GM23338 (cell line): ENCODE measurements around the gene CACNA1D. TPM values are rescaled to one million over a fixed set of nuclear protein-coding genes. Genes with fewer than 3 reads are reported as not detected.

Experiments
- ATAC-seq: fragments of 200-7000 bp; cut with Tn5 transposase; 3 replicates; pipeline ENCODE4 v1.9.1; 2020
- DNase-seq: peaks from one replicate; pipeline ENCODE4 v3.0.0-alpha.2; 2015; ENCODE audit warnings: low spot score
- H2AFZ ChIP-seq: fragments of 200-600 bp; sonication (generic); 2 replicates; pipeline ENCODE4 v1.8.0; 2016; ENCODE audit warnings: antibody characterized with exemption, mild to moderate bottlenecking, moderate library complexity
- H3F3A ChIP-seq: fragments of 200-600 bp; sonication (generic); replicated peaks from 2 replicates; pipeline ENCODE4 v1.8.0; 2017; ENCODE audit warnings: antibody characterized with exemption, mixed run types, low read depth
- H3K27ac ChIP-seq: fragments of 200-600 bp; sonication (generic); 2 replicates; pipeline ENCODE4 v1.6.1; 2016; ENCODE audit warnings: low read depth
- H3K27me3 ChIP-seq: fragments of 200-600 bp; sonication (generic); 2 replicates; pipeline ENCODE4 v1.8.0; 2016; ENCODE audit warnings: mild to moderate bottlenecking, mixed run types, moderate library complexity; ENCODE audit not compliant: insufficient read depth
- H3K36me3 ChIP-seq: fragments of 200-600 bp; sonication (generic); 2 replicates; pipeline ENCODE4 v1.8.0; 2016; ENCODE audit warnings: mild to moderate bottlenecking; ENCODE audit not compliant: insufficient read depth
- H3K4me1 ChIP-seq: fragments of 200-600 bp; sonication (generic); 2 replicates; pipeline ENCODE4 v1.8.0; 2016; ENCODE audit warnings: mild to moderate bottlenecking, moderate library complexity; ENCODE audit not compliant: insufficient read depth
- H3K4me2 ChIP-seq: fragments of 200-600 bp; sonication (generic); 2 replicates; pipeline ENCODE4 v1.7.1; 2017; ENCODE audit warnings: mixed run types
- H3K4me3 ChIP-seq: fragments of 200-600 bp; sonication (generic); 2 replicates; pipeline ENCODE4 v1.6.1; 2016; ENCODE audit warnings: mixed run types
- H3K79me2 ChIP-seq: fragments of 200-600 bp; sonication (generic); replicated peaks from 2 replicates; pipeline ENCODE4 v1.8.0; 2017; ENCODE audit warnings: mild to moderate bottlenecking; ENCODE audit not compliant: insufficient read depth
- H3K9me2 ChIP-seq: fragments of 200-600 bp; sonication (generic); 2 replicates; pipeline ENCODE4 v1.8.0; 2017; ENCODE audit not compliant: insufficient read depth
- H4K20me1 ChIP-seq: fragments of 200-600 bp; sonication (generic); replicated peaks from 2 replicates; pipeline ENCODE4 v1.8.0; 2017; ENCODE audit warnings: mild to moderate bottlenecking; ENCODE audit not compliant: insufficient read depth
- H3K27ac Mint-ChIP-seq: 2 replicates; pipeline ENCODE4 v1.8.0; 2020; ENCODE audit warnings: inconsistent platforms, mild to moderate bottlenecking, moderate library complexity, mixed read lengths
- H3K27me3 Mint-ChIP-seq: 3 replicates; pipeline ENCODE4 v1.8.0; 2022; ENCODE audit warnings: low read depth, mild to moderate bottlenecking, moderate library complexity, mixed read lengths, inconsistent platforms; ENCODE audit not compliant: insufficient read depth, poor library complexity
- H3K36me3 Mint-ChIP-seq: 3 replicates; pipeline ENCODE4 v1.8.0; 2021; ENCODE audit warnings: low read depth, mild to moderate bottlenecking, inconsistent platforms, moderate library complexity, mixed read lengths
- H3K4me1 Mint-ChIP-seq: 3 replicates; pipeline ENCODE4 v1.8.0; 2020; ENCODE audit warnings: mild to moderate bottlenecking, inconsistent platforms, mixed read lengths
- H3K4me3 Mint-ChIP-seq: 3 replicates; pipeline ENCODE4 v1.8.0; 2021; ENCODE audit warnings: moderate library complexity, mild to moderate bottlenecking, inconsistent platforms, mixed read lengths
- H3K9me3 Mint-ChIP-seq: 3 replicates; pipeline ENCODE4 v1.8.0; 2020; ENCODE audit warnings: moderate library complexity, mild to moderate bottlenecking, inconsistent platforms, mixed read lengths
- CREB1 ChIP-seq: fragments of 250-450 bp; sonication (Bioruptor Pico); IDR thresholded peaks from 2 replicates; pipeline ENCODE4 v1.5.0; 2020; ENCODE audit warnings: low read depth, mild to moderate bottlenecking, moderate library complexity
- CTCF ChIP-seq, 2 experiments: fragments of 200-600 bp in 1 of 2; sonication (generic) in 1 of 2; conservative IDR thresholded peaks; 2 replicates each; pipeline versions ENCODE4 v1.5.1 to v1.6.1; 2016 to 2017; ENCODE audit warnings: antibody characterized with exemption in 2 of 2, low read depth in 2 of 2, mild to moderate bottlenecking in 2 of 2, moderate library complexity in 1 of 2
- ETS1 ChIP-seq: IDR thresholded peaks from 2 replicates; pipeline ENCODE4 v1.6.1; 2016; ENCODE audit warnings: antibody characterized with exemption
- EZH2 ChIP-seq: fragments of 200-600 bp; sonication (generic); IDR thresholded peaks from one replicate; pipeline ENCODE4 v1.8.0; 2017; ENCODE audit warnings: antibody characterized with exemption, mild to moderate bottlenecking, low read depth; ENCODE audit not compliant: unreplicated experiment
- EZH2phosphoT487 ChIP-seq: fragments of 200-600 bp; sonication (generic); IDR thresholded peaks from one replicate; pipeline ENCODE4 v1.8.1; 2018; ENCODE audit warnings: antibody characterized with exemption; ENCODE audit not compliant: unreplicated experiment
- JUNB ChIP-seq: IDR thresholded peaks from one replicate; pipeline ENCODE4 v1.6.1; 2016; ENCODE audit warnings: antibody characterized with exemption; ENCODE audit not compliant: unreplicated experiment
- POLR2AphosphoS5 ChIP-seq: IDR thresholded peaks from 2 replicates; pipeline ENCODE4 v1.6.1; 2016; ENCODE audit warnings: antibody characterized with exemption, low read depth
- REST ChIP-seq: IDR thresholded peaks from one replicate; pipeline ENCODE4 v1.6.1; 2018; ENCODE audit warnings: antibody characterized with exemption; ENCODE audit not compliant: unreplicated experiment
- STAT1 ChIP-seq: IDR thresholded peaks from one replicate; pipeline ENCODE4 v1.6.1; 2016; ENCODE audit warnings: antibody characterized with exemption; ENCODE audit not compliant: unreplicated experiment
- ZNF114 ChIP-seq: fragments of 250-450 bp; sonication (Bioruptor Pico); IDR thresholded peaks from 2 replicates; pipeline ENCODE4 v1.5.0; 2020; ENCODE audit warnings: mild to moderate bottlenecking, moderate library complexity
- ZNF331 ChIP-seq: fragments of 250-450 bp; sonication (Bioruptor Pico); IDR thresholded peaks from 2 replicates; pipeline ENCODE4 v1.5.0; 2020; ENCODE audit warnings: low read depth, mild to moderate bottlenecking, moderate library complexity
- ZNF462 ChIP-seq: fragments of 250-450 bp; sonication (Bioruptor Pico); IDR thresholded peaks from 2 replicates; pipeline ENCODE4 v1.5.0; 2020; ENCODE audit warnings: mild to moderate bottlenecking, moderate library complexity
- polyA plus RNA-seq: library from polyadenylated mRNA; unstranded; fragments of >200 nt; fragmentation: Nextera tagmentation; extraction: Ambion mirVana; gene quantifications from 2 replicates; pipeline ENCODE4 v1.2.1, GENCODE V29; 2016
- total RNA-seq: library from RNA; depleted of rRNA; stranded (reverse); fragments of >200 nt; shearing (Covaris generic); gene quantifications from 2 replicates; pipeline ENCODE4 v1.2.3, GENCODE V29; 2014

CACNA1D gene
- total and polyA plus RNA-seq, 2 experiments from 2014 or later: 1.7 to 1.8 TPM

GRCh38 chr3:53775018-53775417 lies 280.6 kb downstream of the CACNA1D start:
- Histone ChIP-seq H3K27me3 (no peaks in the 10 kb centered on the region), H3K4me1 (no peaks in the 10 kb centered on the region), H3K4me3 (no peak overlapping the region), H2AFZ (no peak overlapping the region), H3K4me2 (no peak overlapping the region), H3K79me2 (no peaks in the 10 kb centered on the region), H3K27ac (no peak overlapping the region), H3F3A (no peaks in the 10 kb centered on the region), H4K20me1 (no peaks in the 10 kb centered on the region), H3K36me3 (no peaks in the 10 kb centered on the region), H3K9me2 (peaks cover 11% of the 10 kb centered on the region)
- ATAC-seq (no peak), DNase-seq (no peak)
- Mint-ChIP-seq H3K9me3 (no peaks in the 10 kb centered on the region), H3K27me3 (peaks cover 3% of the 10 kb centered on the region), H3K36me3 (no peaks in the 10 kb centered on the region), H3K4me3 (no peak overlapping the region), H3K4me1 (peaks cover 24% of the 10 kb centered on the region), H3K27ac (no peak overlapping the region)
- TF ChIP-seq ZNF331 (CRISPR knock-in tag) (no peak), ETS1 (no peak), POLR2AphosphoS5 (no peak), CTCF (conservative IDR thresholded peaks at IDR 0.05; ENCODE audit: low read depth in 2 of 2) (no peak), ZNF114 (CRISPR knock-in tag) (no peak), EZH2 (no peak), CREB1 (CRISPR knock-in tag) (no peak), STAT1 (no peak), EZH2phosphoT487 (no peak), REST (no peak), JUNB (no peak), ZNF462 (CRISPR knock-in tag) (no peak)
